ENCODE data around the gene SERPIND1. TPM values are rescaled to one million over a fixed set of nuclear protein-coding genes. Genes with fewer than 3 reads are reported as not detected.
"Not testable (repeated sequence)": the region's sequence is repeated elsewhere in the genome, so short reads cannot be mapped to it uniquely, and the experiment has no call there.

The SERPIND1 gene
- total RNA-seq: not detected
- not detected for polyA plus RNA-seq
- 0 reads per million in 6 experiments for total RNA-seq

GRCh38 chr22:20773793-20774212 is at the start of gene SERPIND1:
Gene SERPIND1 (plus strand): TSS chr22:20774113. CDS start chr22:20779313, 5,200 bp downstream.
- DNase-seq: no peak
- Mint-ChIP-seq H3K9me3 (no peaks in the 10 kb centered on the region), H3K4me3 (no peak within 1 kb of the TSS), H3K4me1 (peaks cover 0 to 6% (median 3%) of the 10 kb centered on the region in 4 donors), H3K36me3 (peaks cover 0 to 72% (median 3%) of the 10 kb centered on the region in 3 donors), H3K27ac (peak within 1 kb of the TSS in 1 of 10 donors; percentile 40), H3K27me3 (no peaks in the 10 kb centered on the region)
- POLR2A ChIA-PET: no interaction called here
- ATAC-seq: no peak

DNA sequence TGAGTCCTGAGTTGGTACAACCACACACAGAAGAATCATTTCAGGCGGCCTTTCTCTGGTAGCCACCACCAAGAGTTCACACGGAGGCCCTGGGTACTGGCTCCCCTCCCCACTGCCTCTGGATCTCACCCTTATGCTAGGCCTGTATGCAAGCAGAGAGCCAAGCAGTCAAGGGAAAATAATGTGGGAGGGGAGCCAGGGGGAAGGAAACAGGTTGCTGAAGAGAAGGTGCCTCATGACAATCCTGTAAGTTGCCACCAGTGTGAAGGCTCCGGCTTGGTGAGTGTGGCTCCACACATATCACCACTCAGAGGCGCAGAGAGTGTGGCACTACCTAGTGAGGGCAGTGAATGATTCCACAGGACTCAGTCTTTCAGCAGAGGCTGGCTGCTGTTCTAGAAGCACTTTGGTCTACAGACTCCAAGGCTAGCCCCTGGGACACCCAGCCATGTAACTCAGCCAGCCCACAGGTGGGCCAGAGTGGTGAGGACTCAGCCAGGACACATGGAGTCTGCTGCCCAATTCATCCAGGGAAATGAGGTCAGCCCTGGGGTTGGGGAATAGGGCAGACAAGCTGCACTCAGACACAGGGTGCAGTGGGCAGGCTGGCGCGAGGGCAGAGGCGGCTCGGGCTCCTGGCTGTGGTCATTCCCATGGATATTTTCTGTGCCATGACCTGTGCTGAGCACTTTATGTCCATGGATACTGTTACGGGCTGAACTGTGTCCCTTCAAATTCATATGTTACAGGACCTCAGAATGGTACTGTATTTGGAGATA is 49.0 kb upstream of the SERPIND1 start:
- Mint-ChIP-seq H3K36me3 (peaks cover 0 to 68% (median 19%) of the 10 kb centered on the region in 3 donors), H3K4me1 (peaks cover 0 to 4% (median 0%) of the 10 kb centered on the region in 4 donors), H3K9me3 (no peaks in the 10 kb centered on the region), H3K4me3 (no peak overlapping the region), H3K27me3 (no peaks in the 10 kb centered on the region), H3K27ac (no peak overlapping the region)
- ATAC-seq (no peak), DNase-seq (no peak)
- POLR2A ChIA-PET: no interaction called here

DNA sequence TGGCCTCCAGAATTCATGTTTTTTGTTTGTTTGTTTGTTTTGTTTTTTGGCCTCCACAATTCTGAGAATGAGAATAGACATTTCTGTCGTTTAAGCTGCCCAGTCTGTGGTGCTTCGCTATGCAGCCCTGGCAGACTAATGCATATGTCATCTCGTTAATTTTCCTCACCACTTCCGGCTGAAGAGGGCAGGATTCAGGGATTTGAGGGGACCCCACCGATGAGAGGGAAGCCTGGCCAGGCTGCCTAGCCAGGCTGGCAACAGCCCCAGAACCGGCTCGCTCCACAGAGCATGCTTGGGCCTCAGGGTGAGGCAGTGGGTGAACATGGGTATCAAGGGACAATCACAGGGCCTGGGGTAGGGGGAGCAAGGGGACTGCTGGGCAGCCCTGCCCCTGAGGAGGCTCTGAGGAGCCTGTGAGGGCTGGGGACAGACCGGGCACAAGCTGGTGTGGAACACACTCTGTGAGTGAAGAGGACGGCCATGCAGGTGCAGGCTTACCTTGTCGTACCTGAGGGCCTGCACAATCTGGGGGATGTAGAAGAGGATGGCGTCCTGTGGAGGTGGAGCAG is 47.8 kb upstream of the SERPIND1 start:
- Mint-ChIP-seq H3K27ac (peak overlapping the region in 2 of 10 donors; percentile 67 to 70), H3K36me3 (peaks cover 0 to 66% (median 20%) of the 10 kb centered on the region in 3 donors), H3K9me3 (no peaks in the 10 kb centered on the region), H3K27me3 (no peaks in the 10 kb centered on the region), H3K4me1 (peaks cover 0 to 4% (median 0%) of the 10 kb centered on the region in 4 donors), H3K4me3 (no peak overlapping the region)
- POLR2A ChIA-PET: no interaction called here
- no peak for ATAC-seq
- no peak for DNase-seq

- Mint-ChIP-seq H3K9me3 (no peaks in the 10 kb centered on the region), H3K27me3 (no peaks in the 10 kb centered on the region), H3K4me1 (no peaks in the 10 kb centered on the region), H3K4me3 (no peak overlapping the region), H3K27ac (peak overlapping the region in 1 of 10 donors; percentile 35), H3K36me3 (peaks cover 0 to 70% (median 22%) of the 10 kb centered on the region in 3 donors)
- no peak for DNase-seq
- POLR2A ChIA-PET: no interaction called here
- ATAC-seq: no peak
Observed at GRCh38 chr22:20727118-20728015, 46.5 kb upstream of the SERPIND1 start.

DNA sequence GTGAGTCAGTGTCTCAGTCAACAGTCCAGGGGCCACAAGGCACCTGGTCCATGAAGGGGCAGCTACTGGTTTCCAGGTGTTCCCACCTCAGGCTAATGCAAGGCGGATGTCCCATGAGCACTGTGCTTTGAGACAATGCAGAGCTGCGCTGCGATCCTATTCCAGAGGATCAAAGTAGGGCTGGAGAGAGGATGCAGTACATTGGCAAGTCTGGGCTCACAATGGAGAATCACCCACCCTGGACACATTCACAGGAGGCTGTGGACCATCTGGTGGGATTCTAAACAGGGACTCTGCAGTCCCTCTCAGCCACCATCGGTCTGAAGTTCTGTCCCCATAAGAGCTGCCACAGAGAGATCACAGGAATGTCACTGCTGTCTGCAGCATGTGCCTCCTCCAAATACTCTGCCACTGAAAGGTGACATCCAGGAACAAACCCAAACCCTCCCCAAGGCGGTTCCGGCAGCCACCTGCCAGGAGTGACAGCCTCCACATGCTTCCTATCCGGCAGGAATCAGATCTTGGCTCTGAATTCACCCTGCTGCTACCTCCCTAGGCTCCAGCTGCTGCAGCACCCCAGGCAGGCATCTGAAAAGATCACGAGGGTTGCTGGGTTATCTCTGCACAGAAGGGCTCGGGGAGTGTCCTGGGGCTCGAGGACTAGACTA is 45.3 kb upstream of the SERPIND1 start:
- Mint-ChIP-seq H3K36me3 (peaks cover 0 to 70% (median 22%) of the 10 kb centered on the region in 3 donors), H3K9me3 (no peaks in the 10 kb centered on the region), H3K4me1 (no peaks in the 10 kb centered on the region), H3K4me3 (peak overlapping the region in 1 of 10 donors; percentile 48), H3K27ac (peak overlapping the region in 2 of 10 donors; percentile 34 to 51), H3K27me3 (no peaks in the 10 kb centered on the region)
- ATAC-seq (no peak), DNase-seq (no peak)
- POLR2A ChIA-PET: interaction anchor here (0.6 kb wide), 1 partner anchor 12 kb away, joined by 3 read pairs; no protein-coding TSS in a partner anchor

DNA sequence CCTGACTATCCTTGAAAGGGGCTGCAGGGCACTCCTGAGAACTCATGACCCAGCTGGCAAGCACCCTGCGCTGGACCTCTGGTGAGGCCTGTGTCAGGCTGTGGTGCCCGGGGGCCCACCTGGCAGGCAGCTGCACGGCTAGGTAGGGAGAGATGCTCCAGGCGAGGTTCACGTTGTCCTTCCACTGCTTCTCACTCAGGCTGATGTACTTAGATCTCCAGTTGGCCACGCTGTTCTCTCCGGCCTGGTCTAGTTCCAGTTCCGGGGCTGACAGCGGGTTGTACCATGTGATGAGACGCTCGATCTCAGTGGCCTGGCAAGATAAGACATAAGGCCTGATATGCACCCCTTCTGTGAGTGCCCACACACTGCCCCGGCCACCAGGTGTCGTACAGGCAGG is 44.7 kb upstream of the SERPIND1 start:
- Mint-ChIP-seq H3K27ac (peak overlapping the region in 2 of 10 donors; percentile 34 to 40), H3K9me3 (no peaks in the 10 kb centered on the region), H3K36me3 (peaks cover 0 to 70% (median 22%) of the 10 kb centered on the region in 3 donors), H3K27me3 (no peaks in the 10 kb centered on the region), H3K4me1 (no peaks in the 10 kb centered on the region), H3K4me3 (no peak overlapping the region)
- no peak for DNase-seq
- POLR2A ChIA-PET: interaction anchor here (0.6 kb wide), 1 partner anchor 11 kb away, joined by 3 read pairs; no protein-coding TSS in a partner anchor
- ATAC-seq: no peak

DNA sequence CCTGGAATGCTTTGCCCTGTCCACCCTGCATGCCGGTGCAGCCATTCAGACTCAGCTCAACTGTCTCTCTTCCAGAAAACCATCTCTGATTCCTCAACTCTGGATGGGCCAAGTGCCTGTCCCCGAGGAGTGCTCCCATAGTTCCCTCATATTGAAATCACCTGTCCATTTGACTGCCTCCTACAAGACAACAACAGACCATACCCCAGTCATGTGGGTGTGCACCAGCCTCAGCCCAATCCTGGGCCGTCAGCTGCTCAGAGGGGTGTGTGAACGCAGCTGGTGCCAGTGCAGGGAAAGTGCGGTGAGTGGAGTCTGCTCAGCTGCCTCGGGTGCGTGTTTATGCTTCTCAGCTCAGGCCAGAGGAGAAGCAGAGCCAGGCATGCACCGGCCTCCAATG is 41.5 kb upstream of the SERPIND1 start:
- ATAC-seq, H3K4me3 Mint-ChIP-seq, H3K4me1 Mint-ChIP-seq, DNase-seq, H3K9me3 Mint-ChIP-seq, POLR2A ChIA-PET, H3K27me3 Mint-ChIP-seq: not testable (repeated sequence)
- peak overlapping the region in 1 of 10 donors; percentile 5 for H3K27ac Mint-ChIP-seq
- peaks cover 0 to 56% (median 13%) of the 10 kb centered on the region in 3 donors for H3K36me3 Mint-ChIP-seq

DNA sequence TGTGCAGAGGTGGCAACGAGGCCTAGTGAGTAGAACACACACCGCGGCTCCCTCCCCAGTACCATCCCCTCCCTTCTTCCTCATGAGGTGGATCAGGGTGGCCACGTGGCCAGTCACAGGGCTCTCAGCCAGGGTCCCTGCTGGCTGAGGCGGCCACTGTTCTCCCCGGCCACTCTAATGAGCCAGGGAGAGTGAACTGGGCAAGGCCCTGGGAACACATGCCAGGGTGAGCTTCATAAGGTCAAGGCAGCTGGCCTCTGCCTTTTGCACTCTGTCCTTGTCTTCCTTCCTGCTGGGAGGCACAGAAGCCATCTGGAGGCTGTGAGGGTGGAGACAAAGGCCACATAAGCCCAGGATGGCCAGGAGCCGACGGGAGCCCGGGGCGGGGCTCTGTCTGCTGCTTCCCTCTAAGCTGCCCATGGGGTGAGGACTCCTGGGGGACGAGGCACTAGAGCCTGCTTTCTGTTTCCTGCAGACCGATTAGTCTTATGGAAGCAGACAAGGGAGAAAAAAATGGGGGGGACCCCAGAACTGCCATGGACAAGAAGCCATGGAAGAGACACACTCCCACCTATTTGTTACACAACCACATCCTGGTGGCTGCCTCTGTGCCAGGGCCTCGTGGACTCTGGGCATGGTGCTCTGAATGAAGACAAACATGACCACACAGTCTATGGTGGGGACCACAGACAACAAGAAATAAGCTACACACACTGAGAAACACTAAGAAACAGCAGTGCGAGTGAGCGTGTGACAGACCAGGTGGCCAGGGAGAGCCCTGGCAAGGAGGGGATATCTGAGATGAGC is 38.4 kb upstream of the SERPIND1 start:
- ATAC-seq, DNase-seq, H3K4me1 Mint-ChIP-seq, POLR2A ChIA-PET, H3K4me3 Mint-ChIP-seq, H3K27me3 Mint-ChIP-seq, H3K9me3 Mint-ChIP-seq: not testable (repeated sequence)
- peaks cover 0 to 53% (median 4%) of the 10 kb centered on the region in 3 donors for H3K36me3 Mint-ChIP-seq
- H3K27ac Mint-ChIP-seq: peak overlapping the region in 2 of 10 donors; percentile 15 to 73

DNA sequence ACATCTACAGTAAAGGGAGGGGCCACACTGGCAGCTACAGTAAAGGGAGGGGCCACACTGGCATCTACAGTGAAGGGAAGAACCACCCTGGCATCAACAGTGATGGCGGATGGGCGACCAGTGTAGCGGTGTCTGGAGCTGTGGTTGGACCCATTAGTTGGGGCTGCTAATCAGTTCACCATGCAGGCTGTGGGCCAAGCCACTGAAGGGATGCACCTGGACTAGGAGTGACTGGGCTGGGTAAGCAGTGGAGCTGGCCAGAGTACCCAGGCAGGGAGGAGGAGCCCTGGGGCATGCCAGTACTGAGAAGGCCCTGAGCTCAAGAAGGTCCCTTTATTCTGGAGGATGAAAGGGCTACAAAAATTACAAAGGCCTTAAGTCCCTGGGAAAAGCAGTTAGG is 37.0 kb upstream of the SERPIND1 start:
- H3K4me1 Mint-ChIP-seq, H3K9me3 Mint-ChIP-seq, H3K27ac Mint-ChIP-seq, H3K27me3 Mint-ChIP-seq, DNase-seq, POLR2A ChIA-PET, ATAC-seq, H3K4me3 Mint-ChIP-seq: not testable (repeated sequence)
- H3K36me3 Mint-ChIP-seq: peaks cover 0 to 58% (median 2%) of the 10 kb centered on the region in 3 donors

- POLR2A ChIA-PET: interaction anchor here (0.6 to 0.7 kb wide), 2 partner anchors 218 to 286 kb away, joined by 5 to 6 read pairs; no protein-coding TSS in a partner anchor
- Mint-ChIP-seq H3K4me3 (no peak overlapping the region), H3K27ac (peak overlapping the region in 2 of 10 donors; percentile 7 to 62), H3K4me1 (peaks cover 0 to 6% (median 4%) of the 10 kb centered on the region in 4 donors), H3K27me3 (no peaks in the 10 kb centered on the region), H3K9me3 (no peaks in the 10 kb centered on the region), H3K36me3 (peaks cover 0 to 67% (median 5%) of the 10 kb centered on the region in 3 donors)
- ATAC-seq (no peak), DNase-seq (no peak)
Observed at GRCh38 chr22:20738394-20739089, 35.4 kb upstream of the SERPIND1 start.

Data from naive thymus-derived CD8-positive, alpha-beta T cell (primary cell).